ENCODE results near the gene SRGAP2B.
"Not testable (repeated sequence)": the region's sequence is repeated elsewhere in the genome, so short reads cannot be mapped to it uniquely, and the experiment has no call there.

Gene SRGAP2B

GRCh38 chr1:145041519-145041918 is 53.6 kb downstream of the SRGAP2B start:
- DNase-seq = not testable (repeated sequence)

DNA sequence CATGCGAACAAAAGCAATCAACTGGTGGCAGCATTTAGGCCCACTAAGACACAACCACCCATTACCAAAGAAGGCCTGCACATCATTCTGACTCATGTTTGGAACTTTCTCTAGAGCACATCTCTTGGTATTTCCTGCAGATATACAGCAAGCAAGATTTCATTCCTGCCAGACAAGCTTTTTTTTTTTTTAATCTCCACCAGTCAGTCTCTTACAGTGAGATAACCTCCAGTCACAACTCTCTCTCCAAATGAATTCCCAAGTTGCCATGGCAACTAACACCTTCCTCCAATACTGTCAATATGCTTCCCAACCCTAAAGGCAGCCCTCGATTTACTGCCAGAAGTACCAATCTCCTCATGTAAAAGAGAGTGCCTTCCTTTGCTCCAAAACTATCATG is 59.1 kb downstream of the SRGAP2B start:
- not testable (repeated sequence) for DNase-seq

DNA sequence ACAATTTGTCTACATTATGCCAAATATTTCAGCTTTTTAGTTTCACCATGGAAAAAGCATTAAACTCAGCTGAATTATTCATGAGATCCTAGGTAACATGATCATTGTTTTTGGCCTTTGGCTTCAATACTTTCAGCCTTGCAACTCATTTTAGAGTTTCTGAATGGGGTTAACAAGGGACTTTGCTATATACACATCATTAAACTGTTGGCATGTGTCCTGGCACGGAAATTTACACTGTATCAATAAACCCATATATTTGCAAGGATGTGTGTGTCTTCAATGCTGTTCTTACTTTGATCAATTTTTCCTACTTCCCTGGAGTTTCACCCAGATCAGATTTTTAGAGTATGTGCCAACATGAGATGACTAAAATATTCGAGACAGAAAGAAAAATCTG is 61.6 kb downstream of the SRGAP2B start:
- not testable (repeated sequence) for DNase-seq

DNA sequence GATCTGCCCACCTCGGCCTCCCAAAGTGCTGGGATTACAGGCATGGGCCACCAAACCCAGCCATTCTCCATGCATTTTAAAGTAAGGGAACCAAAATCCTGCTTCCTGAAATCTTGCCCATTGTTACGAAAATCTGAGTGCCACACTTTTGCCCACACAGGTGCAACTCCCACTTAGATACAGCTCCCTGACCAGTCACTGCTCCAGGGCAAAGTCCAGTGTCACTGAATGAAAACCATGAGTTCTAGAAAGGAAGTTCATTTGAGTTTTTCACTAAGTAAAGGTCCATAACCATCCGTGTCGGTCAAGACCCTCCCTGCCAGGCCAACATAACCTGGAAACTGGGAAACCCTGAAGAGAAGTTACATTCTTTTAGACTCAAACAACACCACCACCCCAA is 67.9 kb downstream of the SRGAP2B start:
- DNase-seq = not testable (repeated sequence)

DNA sequence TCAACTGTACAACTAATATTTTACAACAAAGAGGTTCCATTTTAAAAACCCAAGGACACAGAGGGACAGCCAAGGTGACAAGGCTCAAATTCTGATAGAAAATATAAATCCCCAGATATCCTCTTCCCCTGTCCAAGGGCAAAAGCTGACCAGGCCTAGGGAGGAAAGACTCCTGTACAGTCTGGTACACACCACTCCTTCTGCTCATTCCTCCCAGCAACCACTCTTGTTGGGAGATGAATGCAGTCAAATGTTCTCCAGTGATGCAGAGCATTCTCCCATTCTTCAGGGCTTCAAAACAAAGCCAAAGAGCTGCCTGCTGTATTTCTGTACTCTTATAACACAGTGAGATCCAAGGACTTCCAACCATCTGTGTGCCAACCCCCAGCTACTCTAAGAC is 69.8 kb downstream of the SRGAP2B start:
- not testable (repeated sequence) for DNase-seq

GRCh38 chr1:145022259-145022658 is 72.9 kb downstream of the SRGAP2B start:
- DNase-seq = not testable (repeated sequence)

GRCh38 chr1:145021749-145022148 is 73.4 kb downstream of the SRGAP2B start:
- DNase-seq = not testable (repeated sequence)

- not testable (repeated sequence) for DNase-seq
These were observed 75.4 kb downstream of the SRGAP2B start for GRCh38 chr1:145019709-145020108.

GRCh38 chr1:145017725-145018124 is 77.4 kb downstream of the SRGAP2B start:
- DNase-seq = not testable (repeated sequence)

DNA sequence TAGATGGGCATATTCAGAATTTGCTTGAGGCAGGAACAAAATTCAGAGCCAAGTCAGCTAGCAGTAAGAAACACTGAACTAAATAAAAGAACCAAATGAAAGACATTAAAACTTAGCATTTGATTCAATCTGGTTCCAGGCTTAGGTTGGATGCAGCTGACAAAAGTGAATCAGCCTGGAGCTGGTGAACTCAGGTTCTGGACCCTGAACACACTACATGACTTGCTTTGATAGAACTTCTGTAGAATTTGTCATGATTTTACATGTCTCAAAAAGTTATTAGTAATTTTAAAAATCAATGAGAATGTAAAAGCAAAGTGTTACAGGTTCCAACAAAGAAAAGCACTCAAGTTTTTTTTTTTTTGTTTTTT is 78.7 kb downstream of the SRGAP2B start:
- DNase-seq = not testable (repeated sequence)

DNA sequence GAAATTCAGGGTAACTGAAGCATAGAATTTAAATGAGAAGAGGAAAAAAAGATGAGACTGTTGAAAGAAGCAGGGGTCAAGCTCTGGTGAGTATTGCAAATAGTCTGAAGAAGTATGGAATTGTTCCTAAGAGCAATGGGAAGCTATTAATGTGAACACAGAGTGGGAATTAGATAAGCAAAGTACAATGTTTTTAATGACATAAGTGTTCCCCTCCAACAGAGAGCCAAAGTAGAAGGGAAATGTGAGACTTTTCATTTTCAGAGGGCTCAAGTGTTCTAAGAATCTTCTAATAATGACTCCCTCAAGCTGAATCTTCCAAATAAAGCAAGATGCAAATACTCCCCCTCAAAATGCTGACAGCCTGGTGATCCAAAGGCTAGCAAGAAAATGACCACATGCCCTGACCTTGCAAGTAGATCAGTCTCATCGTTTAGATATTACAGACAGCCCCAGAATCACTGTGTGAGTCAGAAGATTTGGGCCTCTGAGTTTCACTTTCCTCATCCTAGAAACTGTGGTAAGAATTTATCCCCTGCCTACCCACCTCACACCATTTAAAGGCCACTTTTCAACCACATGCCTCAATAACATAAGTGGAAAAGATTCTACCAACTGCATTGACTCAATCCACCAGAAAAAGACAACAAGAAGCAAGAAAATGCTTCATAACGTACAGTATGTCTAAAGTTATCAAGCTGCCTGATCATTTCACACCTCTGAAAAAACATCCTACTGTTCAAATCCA is 79.2 kb downstream of the SRGAP2B start:
- not testable (repeated sequence) for DNase-seq

GRCh38 chr1:145013353-145013752 is 81.8 kb downstream of the SRGAP2B start:
- DNase-seq = not testable (repeated sequence)

DNA sequence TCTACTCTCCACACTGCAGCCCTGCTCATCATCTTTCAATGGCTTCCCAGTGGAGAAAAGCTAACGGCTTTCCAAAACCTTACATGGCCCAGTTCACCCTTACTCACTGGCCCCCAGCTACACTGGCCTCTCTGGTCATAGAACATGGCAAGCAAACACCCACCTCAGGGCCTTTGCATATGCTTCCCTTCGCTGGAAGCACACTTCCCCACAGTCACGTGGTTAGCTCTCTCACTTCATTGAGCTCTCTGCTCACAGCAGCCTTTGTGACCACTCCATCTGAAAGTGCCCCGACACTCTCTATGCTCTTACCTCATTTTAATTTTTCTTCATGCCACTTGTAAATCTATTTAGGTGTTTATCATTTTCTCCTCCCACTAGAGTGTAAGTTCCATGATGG is 83.3 kb downstream of the SRGAP2B start:
- DNase-seq = not testable (repeated sequence)

DNA sequence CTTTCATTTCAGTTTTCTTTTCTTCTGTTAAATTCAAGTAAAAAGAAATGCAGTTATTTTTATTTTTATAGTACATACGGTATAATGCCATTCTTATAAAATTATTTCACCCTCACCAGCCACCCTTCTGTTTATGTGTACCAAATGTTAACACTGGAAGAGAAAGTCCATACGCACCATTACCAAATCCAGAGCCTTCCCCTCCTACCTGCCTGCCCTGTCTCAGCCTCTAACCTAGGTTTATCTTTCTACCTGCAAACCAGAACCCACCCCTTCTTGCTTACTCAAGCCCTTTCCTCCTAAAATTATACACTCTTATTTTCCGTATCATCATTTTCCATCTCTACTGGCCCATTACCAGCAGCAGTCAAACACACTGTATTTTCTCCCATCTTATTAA is 84.5 kb downstream of the SRGAP2B start:
- not testable (repeated sequence) for DNase-seq

DNA sequence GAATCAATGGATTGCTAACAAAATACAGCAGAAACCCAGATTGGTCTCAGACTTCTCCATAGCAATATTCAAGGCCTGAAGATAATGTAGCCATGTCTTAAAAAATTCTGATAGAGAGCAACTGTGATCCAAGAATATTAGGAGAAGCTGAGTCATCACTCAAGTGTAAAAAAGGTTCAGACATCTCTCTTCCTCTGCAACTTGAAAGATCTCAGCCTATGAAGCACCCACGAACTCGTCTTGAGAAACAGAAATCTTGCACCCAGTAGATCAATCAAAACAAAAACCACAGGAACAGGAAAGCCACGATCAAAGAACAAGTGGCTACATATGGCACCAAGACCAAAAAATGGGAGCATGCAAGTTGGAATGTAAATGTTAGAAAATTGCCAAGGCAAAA is 85.2 kb downstream of the SRGAP2B start:
- DNase-seq = not testable (repeated sequence)

- DNase-seq = not testable (repeated sequence)
These were observed 86.7 kb downstream of the SRGAP2B start for GRCh38 chr1:145008388-145008787.

GRCh38 chr1:145005142-145005541 is 90.0 kb downstream of the SRGAP2B start:
- not testable (repeated sequence) for DNase-seq

DNA sequence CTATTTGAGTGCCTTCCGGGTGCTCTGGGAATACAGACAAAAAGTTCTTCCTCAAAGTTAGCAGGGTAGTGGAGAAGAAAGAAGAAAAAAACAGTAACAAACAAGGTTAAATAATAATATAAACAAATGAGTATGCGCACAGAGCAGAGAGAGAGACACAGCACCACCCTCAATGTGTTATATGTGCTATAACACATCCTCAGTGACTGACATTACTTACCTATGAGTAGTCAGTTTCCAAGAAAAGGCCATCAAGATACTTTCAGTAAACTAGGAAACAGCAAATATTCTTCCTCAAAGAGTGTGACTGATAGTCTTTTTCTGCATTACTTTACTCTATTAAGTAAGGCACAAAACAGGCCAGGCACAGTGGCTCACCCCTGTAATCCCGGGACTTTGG is 93.7 kb downstream of the SRGAP2B start:
- not testable (repeated sequence) for DNase-seq

DNA sequence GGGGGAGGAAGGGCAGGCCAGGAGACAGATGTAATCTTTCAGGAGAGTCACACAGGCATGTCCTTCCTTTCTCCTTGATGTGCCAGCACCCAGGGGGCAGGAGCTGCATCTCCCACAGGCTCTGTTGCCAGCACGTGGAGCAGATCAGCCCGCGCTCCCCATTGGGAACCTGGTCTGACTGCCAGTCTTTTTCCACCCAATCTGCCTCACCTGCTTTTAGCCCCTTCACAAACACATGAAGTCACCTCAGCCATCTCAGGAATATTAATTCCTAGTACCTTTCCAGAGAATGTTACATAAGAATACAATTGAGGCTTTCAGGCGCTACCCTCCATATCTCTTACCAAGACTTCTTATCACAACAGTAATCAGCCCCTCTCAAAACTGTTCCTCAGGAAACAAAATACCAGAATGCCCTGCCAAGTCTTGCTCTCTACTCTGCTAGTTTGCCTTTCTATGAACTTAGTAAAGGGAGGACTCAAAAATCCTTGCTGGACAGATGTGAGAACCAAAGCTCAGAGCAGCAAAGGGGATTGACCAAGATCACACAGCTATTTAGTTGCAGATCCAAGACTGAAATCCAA is 94.3 kb downstream of the SRGAP2B start:
- not testable (repeated sequence) for DNase-seq

DNA sequence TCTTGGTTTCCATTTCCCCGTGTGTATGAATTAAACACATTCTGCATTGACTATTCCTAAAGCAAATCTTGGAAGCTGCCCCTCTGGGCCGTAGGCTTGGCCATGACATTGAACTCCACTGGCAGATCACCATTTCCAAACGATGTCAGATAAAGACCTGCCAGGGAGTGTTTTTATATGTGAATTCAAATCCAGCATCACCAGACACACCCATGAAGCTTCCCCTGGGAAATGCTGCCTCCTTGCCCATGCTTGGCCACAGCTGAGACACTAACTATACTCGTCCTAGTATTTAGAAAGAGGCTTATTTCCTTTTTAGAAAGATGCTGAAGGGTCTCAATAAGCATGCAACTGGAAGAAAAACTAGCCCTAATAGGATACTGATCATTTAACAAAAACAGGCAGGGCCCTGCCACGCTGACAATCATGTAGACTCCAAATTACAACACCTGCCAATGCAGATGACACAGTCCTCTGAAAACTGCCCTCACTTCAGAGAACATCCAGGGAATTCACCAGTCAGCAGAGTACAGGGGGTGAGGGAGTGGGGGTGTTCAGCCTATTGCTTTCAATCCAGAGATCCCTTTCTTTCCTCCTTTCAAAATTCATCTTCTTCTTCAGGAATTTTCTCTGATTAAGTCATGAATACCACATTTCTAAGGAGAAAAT is 94.9 kb downstream of the SRGAP2B start:
- not testable (repeated sequence) for DNase-seq

DNA sequence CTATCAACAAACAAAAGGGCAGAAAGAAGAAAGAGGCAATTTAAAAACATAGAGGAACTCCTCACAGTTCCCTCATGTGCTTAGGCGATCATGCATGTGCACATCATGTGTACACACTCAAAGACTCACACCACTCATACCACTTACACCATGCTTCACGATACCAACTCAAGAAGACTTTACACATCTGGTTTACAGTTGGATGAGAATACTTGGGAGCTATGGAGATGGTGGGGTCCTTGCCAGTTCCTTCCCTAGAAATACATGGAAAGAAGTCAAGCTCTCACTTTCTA is 96.2 kb downstream of the SRGAP2B start:
- not testable (repeated sequence) for DNase-seq

DNA sequence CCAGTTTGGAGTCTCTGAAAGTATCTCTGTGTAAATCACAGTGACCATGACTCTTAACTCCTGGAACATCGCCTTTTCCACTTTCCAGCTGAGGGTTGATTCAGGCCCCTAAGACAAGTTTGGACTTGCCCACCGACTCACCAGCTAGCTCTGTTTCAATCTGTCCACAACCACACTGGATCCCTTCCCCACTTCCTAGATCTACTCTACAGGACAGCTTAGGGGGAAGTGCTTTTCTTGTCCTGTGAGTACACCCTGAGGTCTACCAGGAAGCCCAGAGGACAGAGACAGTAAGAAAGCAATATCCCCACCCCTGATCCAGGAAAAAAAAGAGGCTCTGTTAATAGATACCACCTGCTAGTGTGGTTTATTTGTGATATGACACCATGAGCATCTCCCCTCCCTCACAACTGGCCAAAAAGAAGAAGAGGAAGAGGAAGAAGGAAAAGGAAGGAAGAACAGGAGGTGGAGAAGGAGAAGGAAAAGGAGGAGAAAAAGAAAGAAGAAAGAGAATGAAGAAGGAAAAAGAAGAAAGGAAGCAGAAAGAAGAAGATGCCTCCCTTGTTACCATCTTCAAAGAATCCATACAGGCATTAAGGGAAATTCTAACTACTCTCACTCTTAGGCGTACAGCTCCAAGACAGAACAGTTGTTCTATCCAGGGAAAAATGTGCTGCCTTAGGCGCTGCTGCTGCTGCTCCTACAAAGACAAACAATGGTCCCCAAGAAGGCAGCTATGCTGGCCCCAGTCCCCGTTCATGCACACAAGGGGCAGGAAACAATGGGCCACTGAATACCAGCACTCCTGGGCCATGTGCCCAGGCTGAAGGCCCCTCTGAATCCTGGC is 96.8 kb downstream of the SRGAP2B start:
- DNase-seq = not testable (repeated sequence)

DNA sequence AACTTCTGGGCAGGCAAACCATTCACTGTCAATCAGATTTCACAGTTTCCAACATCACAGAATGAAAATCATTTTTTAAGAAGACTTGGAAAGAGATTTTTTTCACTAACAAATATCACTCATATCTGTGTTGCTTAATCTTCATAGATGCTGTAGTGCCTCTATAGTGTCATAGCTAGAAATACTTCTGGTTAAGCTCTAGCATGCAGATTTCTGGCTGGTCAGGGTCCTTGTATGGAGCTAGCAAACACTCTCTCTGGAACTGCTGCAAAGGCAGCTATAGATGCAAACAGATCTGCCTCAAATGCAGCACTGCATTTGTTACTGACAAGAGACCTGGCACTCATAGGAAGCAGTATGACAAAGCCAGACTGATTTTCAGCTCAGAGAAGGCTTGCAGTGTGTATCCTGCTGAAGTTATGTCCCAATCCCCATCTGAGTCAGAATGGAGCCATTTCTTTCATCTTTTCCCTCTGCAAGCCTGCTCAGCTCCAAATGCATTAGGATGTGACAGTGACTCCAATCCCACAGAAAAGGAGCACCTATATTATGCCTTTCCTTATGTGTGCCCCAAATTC is 99.2 kb downstream of the SRGAP2B start:
- not testable (repeated sequence) for DNase-seq
